Naive thymus-derived CD4-positive, alpha-beta T cell (primary cell): ENCODE data around the gene LMBR1. TPM values are rescaled to one million over a fixed set of nuclear protein-coding genes. Genes with fewer than 3 reads are reported as not detected.
"Not testable (repeated sequence)": the region's sequence is repeated elsewhere in the genome, so short reads cannot be mapped to it uniquely, and the experiment has no call there.

ENCODE experiments used
- ATAC-seq: fragments of 150-1000 bp; cut with Tn5 transposase; 2 replicates; pipeline ENCODE4 v1.10.0; 2021; ENCODE audit warnings: mild to moderate bottlenecking, moderate library complexity
- CTCF ChIA-PET: fragments of 350-600 bp; sonication (Branson Sonifier 250); formaldehyde crosslinking; loops from one replicate; lab custom pipeline; 2021; ENCODE audit warnings: antibody characterized with exemption; lab: Charles Lee
- POLR2A ChIA-PET: fragments of 350-600 bp; sonication (Branson Sonifier 250); formaldehyde crosslinking; loops from one replicate; lab custom pipeline; 2021; ENCODE audit warnings: antibody characterized with exemption, inconsistent platforms; lab: Charles Lee
- DNase-seq, 9 donors: peaks; one replicate each; pipeline versions ENCODE4 v3.0.0 to v3.0.0-alpha.2; 2020 to 2022; ENCODE audit warnings: mixed read lengths in 1 of 9
- H3K27ac ChIP-seq: one replicate; pipeline ENCODE4 v1.7.0; 2013; ENCODE audit warnings: mild to moderate bottlenecking, low read depth, low read length, moderate library complexity
- H3K27me3 ChIP-seq, 2 donors: one replicate each; pipeline ENCODE4 v1.7.0; 2013; ENCODE audit warnings: low read length in 2 of 2, mild to moderate bottlenecking in 2 of 2, moderate library complexity in 2 of 2; ENCODE audit not compliant: control insufficient read depth in 2 of 2, insufficient read depth in 2 of 2
- H3K36me3 ChIP-seq, 3 experiments: 1 replicate in 2 of 3; 2 replicates in 1 of 3; pipeline ENCODE4 v1.7.0; 2013; ENCODE audit warnings: low read length in 3 of 3, mild to moderate bottlenecking in 3 of 3, moderate library complexity in 1 of 3; ENCODE audit not compliant: insufficient read depth in 3 of 3, control insufficient read depth in 2 of 3
- H3K4me1 ChIP-seq, 2 donors: one replicate each; pipeline ENCODE4 v1.7.0; 2013; ENCODE audit warnings: low read length in 2 of 2, mild to moderate bottlenecking in 2 of 2, moderate library complexity in 1 of 2; ENCODE audit not compliant: control insufficient read depth in 2 of 2, insufficient read depth in 2 of 2
- H3K4me3 ChIP-seq: 2 replicates; pipeline ENCODE4 v1.7.0; 2013; ENCODE audit warnings: mild to moderate bottlenecking, low read length
- H3K9me3 ChIP-seq, 3 experiments: 1 replicate in 2 of 3; 2 replicates in 1 of 3; pipeline ENCODE4 v1.7.0; 2013; ENCODE audit warnings: low read length in 3 of 3; ENCODE audit not compliant: control insufficient read depth in 2 of 3
- H3K27ac Mint-ChIP-seq, 9 donors: one replicate each; pipeline ENCODE4 v1.8.0; 2020 to 2022; ENCODE audit warnings: mixed read lengths in 9 of 9, mild to moderate bottlenecking in 8 of 9, moderate library complexity in 5 of 9, inconsistent platforms in 2 of 9
- H3K27me3 Mint-ChIP-seq, 5 donors: one replicate each; pipeline ENCODE4 v1.8.0; 2021 to 2022; ENCODE audit warnings: mixed read lengths in 5 of 5, mild to moderate bottlenecking in 1 of 5
- H3K36me3 Mint-ChIP-seq, 5 donors: one replicate each; pipeline ENCODE4 v1.8.0; 2020 to 2022; ENCODE audit warnings: mixed read lengths in 5 of 5, mild to moderate bottlenecking in 3 of 5, inconsistent platforms in 1 of 5
- H3K4me1 Mint-ChIP-seq, 7 donors: one replicate each; pipeline ENCODE4 v1.8.0; 2020 to 2022; ENCODE audit warnings: mixed read lengths in 7 of 7, mild to moderate bottlenecking in 3 of 7, inconsistent platforms in 1 of 7
- H3K4me3 Mint-ChIP-seq, 10 donors: one replicate each; pipeline ENCODE4 v1.8.0; 2020 to 2022; ENCODE audit warnings: mild to moderate bottlenecking in 10 of 10, mixed read lengths in 10 of 10, moderate library complexity in 6 of 10, inconsistent platforms in 2 of 10
- H3K9me3 Mint-ChIP-seq, 11 donors: one replicate each; pipeline ENCODE4 v1.8.0; 2020 to 2022; ENCODE audit warnings: mixed read lengths in 11 of 11, mild to moderate bottlenecking in 4 of 11, inconsistent platforms in 1 of 11, moderate library complexity in 1 of 11
- intact Hi-C, 2 donors: fragments of 100-400 bp; cut with micrococcal nuclease; formaldehyde crosslinking; loops; one replicate each; pipeline ENCODE4 v1.15.1; 2023
- polyA plus RNA-seq, 2 donors: library from polyadenylated mRNA; unstranded; fragments of 300-500 nt; fragmentation: Illumina TruSeq; gene quantifications; one replicate each; pipeline ENCODE4 v1.2.3, GENCODE V29; 2021
- total RNA-seq, 6 experiments: library from RNA in 5 of 6; stranded (reverse) in 5 of 6; gene quantifications; 1 replicate in 5 of 6; 2 replicates in 1 of 6; pipeline ENCODE4 v1.2.3 and lab custom pipeline; 2021 to 2026

The LMBR1 gene, protein sequence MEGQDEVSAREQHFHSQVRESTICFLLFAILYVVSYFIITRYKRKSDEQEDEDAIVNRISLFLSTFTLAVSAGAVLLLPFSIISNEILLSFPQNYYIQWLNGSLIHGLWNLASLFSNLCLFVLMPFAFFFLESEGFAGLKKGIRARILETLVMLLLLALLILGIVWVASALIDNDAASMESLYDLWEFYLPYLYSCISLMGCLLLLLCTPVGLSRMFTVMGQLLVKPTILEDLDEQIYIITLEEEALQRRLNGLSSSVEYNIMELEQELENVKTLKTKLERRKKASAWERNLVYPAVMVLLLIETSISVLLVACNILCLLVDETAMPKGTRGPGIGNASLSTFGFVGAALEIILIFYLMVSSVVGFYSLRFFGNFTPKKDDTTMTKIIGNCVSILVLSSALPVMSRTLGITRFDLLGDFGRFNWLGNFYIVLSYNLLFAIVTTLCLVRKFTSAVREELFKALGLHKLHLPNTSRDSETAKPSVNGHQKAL
- total RNA-seq (100 to 1,000 TPM in 1 of 5 experiments, 10 to 100 TPM in 4; 56.0 to 101 (median 69.0) TPM), polyA plus RNA-seq (10 to 100 TPM; 34.5 to 49.2 TPM), total RNA-seq (lab: John Stamatoyannopoulos, UW) (57.7 reads per million, percentile 74 among the genes with 10 or more reads in this experiment)

- Histone ChIP-seq H3K27ac (peak within 1 kb of the TSS; percentile 91), H3K9me3 (no peaks in the 10 kb centered on the region), H3K4me1 (peaks cover 7 to 11% of the 10 kb centered on the region in 2 donors), H3K4me3 (peak within 1 kb of the TSS; percentile 98), H3K36me3 (no peaks in the 10 kb centered on the region), H3K27me3 (no peaks in the 10 kb centered on the region)
- Mint-ChIP-seq H3K4me3 (peak within 1 kb of the TSS; percentile 88 to 96 (median 92)), H3K4me1 (peaks cover 19 to 52% (median 45%) of the 10 kb centered on the region in 7 donors), H3K9me3 (no peaks in the 10 kb centered on the region), H3K27ac (peak within 1 kb of the TSS; percentile 75 to 95 (median 92)), H3K36me3 (peaks cover 0 to 6% (median 0%) of the 10 kb centered on the region in 5 donors), H3K27me3 (no peaks in the 10 kb centered on the region)
- ChIA-PET POLR2A (interaction anchor here (0.6 to 1.5 kb wide), 8 partner anchors 11 to 1596 kb away, joined by 3 to 7 read pairs (median 4); no protein-coding TSS in a partner anchor), CTCF (interaction anchor here (1.0 kb wide), 1 partner anchor 29 kb away, joined by 3 read pairs; no protein-coding TSS in a partner anchor)
- DNase-seq, result peak; percentile 90 to 96 (median 93)
- peak; percentile 93 for ATAC-seq
- intact Hi-C loops, result loop anchor here (1.0 to 10.0 kb wide), 15 partner anchors 16 to 1964 kb away; partner anchors contain the start of genes DNAJB6 (in 2 of the 2), NOM1 (in 2 of the 2), UBE3C (in 2 of the 2) and DYNC2I1 (in 1 of the 2)
These were observed at the start of gene LMBR1 for GRCh38 chr7:156892821-156893706. Gene LMBR1 (minus strand): TSS chr7:156893183. CDS start chr7:156892993, 190 bp downstream.

GRCh38 chr7:156942708-156943090 lies 49.7 kb upstream of the LMBR1 start:
- ATAC-seq (peak; percentile 36), DNase-seq (no peak)
- H3K27ac Mint-ChIP-seq, result no peak overlapping the region
- peak overlapping the region in 5 of 10 donors; percentile 12 to 74 (median 38) for H3K4me3 Mint-ChIP-seq
- peaks cover 0 to 10% (median 0%) of the 10 kb centered on the region in 11 donors for H3K9me3 Mint-ChIP-seq
- Histone ChIP-seq H3K27me3 (no peaks in the 10 kb centered on the region), H3K4me1 (no peaks in the 10 kb centered on the region), H3K27ac (no peak overlapping the region), H3K9me3 (no peaks in the 10 kb centered on the region), H3K36me3 (no peaks in the 10 kb centered on the region), H3K4me3 (no peak overlapping the region)
- POLR2A ChIA-PET, result no interaction called here
- peaks cover 20 to 41% (median 25%) of the 10 kb centered on the region in 5 donors for H3K27me3 Mint-ChIP-seq
- peaks cover 0 to 18% (median 2%) of the 10 kb centered on the region in 7 donors for H3K4me1 Mint-ChIP-seq
- intact Hi-C loops, result no loop called here
- CTCF ChIA-PET, result no interaction called here
- H3K36me3 Mint-ChIP-seq, result peaks cover 0 to 8% (median 0%) of the 10 kb centered on the region in 5 donors

DNA sequence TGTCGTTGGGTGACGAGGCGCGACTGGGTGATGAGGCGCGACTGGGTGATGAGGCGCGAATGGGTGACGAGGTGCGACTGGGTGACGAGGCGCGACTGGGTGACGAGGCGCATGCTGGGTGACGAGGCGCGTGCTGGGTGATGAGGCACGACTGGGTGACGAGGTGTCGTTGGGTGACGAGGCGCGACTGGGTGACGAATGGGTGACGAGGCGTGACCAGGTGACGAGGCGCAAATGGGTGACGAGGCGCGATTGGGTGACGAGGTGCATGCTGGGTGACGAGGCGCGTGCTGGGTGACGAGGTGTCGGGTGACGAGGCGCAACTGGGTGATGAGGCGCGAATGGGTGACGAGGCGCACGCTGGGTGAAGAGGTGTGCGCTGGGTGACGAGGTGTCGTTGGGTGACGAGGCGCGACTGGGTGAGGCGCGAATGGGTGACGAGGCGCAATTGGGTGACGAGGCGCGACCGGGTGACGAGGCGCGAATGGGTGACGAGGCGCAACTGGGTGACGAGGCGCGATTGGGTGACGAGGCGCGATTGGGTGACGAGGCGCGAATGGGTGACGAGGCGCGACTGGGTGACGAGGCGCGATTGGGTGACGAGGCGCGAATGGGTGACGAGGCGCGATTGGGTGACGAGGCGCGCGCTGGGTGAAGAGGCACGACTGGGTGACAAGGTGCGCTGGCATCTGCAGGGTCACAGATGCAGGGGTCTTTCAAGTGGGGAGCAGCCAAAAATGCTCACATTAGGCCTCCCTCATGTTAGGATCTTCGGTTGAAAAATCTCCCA lies 48.6 kb upstream of the LMBR1 start:
- intact Hi-C loops, result no loop called here
- Mint-ChIP-seq H3K4me3 (no peak overlapping the region), H3K9me3 (peaks cover 0 to 10% (median 0%) of the 10 kb centered on the region in 11 donors), H3K36me3 (peaks cover 0 to 8% (median 0%) of the 10 kb centered on the region in 5 donors), H3K4me1 (peaks cover 0 to 11% (median 0%) of the 10 kb centered on the region in 7 donors), H3K27ac (no peak overlapping the region), H3K27me3 (peaks cover 23 to 34% (median 27%) of the 10 kb centered on the region in 5 donors)
- Histone ChIP-seq H3K27ac (no peak overlapping the region), H3K4me3 (no peak overlapping the region), H3K4me1 (no peaks in the 10 kb centered on the region), H3K36me3 (no peaks in the 10 kb centered on the region), H3K9me3 (no peaks in the 10 kb centered on the region), H3K27me3 (no peaks in the 10 kb centered on the region)
- DNase-seq (no peak), ATAC-seq (no peak)
- ChIA-PET POLR2A (no interaction called here), CTCF (no interaction called here)

- peaks cover 0 to 11% (median 0%) of the 10 kb centered on the region in 7 donors for H3K4me1 Mint-ChIP-seq
- no peaks in the 10 kb centered on the region for H3K36me3 ChIP-seq
- DNase-seq (no peak), ATAC-seq (no peak)
- H3K9me3 ChIP-seq, result no peaks in the 10 kb centered on the region
- intact Hi-C loops, result no loop called here
- ChIA-PET CTCF (no interaction called here), POLR2A (no interaction called here)
- peaks cover 0 to 8% (median 0%) of the 10 kb centered on the region in 5 donors for H3K36me3 Mint-ChIP-seq
- peaks cover 23 to 30% (median 27%) of the 10 kb centered on the region in 5 donors for H3K27me3 Mint-ChIP-seq
- no peaks in the 10 kb centered on the region for H3K4me1 ChIP-seq
- H3K27ac ChIP-seq, result no peak overlapping the region
- no peaks in the 10 kb centered on the region for H3K27me3 ChIP-seq
- no peak overlapping the region for H3K4me3 Mint-ChIP-seq
- no peak overlapping the region for H3K27ac Mint-ChIP-seq
- H3K9me3 Mint-ChIP-seq, result peaks cover 0 to 10% (median 0%) of the 10 kb centered on the region in 11 donors
- H3K4me3 ChIP-seq, result no peak overlapping the region
These were observed 47.6 kb upstream of the LMBR1 start for GRCh38 chr7:156940421-156941122.

GRCh38 chr7:156936766-156937165 lies 43.8 kb upstream of the LMBR1 start:
- intact Hi-C loops, CTCF ChIA-PET, H3K36me3 ChIP-seq: not testable (repeated sequence)

More at GRCh38 chr7:156936766-156937165, 43.8 kb upstream of the LMBR1 start:
- H3K9me3 Mint-ChIP-seq, H3K4me3 Mint-ChIP-seq, H3K36me3 Mint-ChIP-seq, H3K27ac ChIP-seq, H3K4me1 Mint-ChIP-seq, ATAC-seq, POLR2A ChIA-PET, DNase-seq, H3K27ac Mint-ChIP-seq, H3K9me3 ChIP-seq, H3K4me1 ChIP-seq, H3K27me3 ChIP-seq, H3K4me3 ChIP-seq: not testable (repeated sequence)
- H3K27me3 Mint-ChIP-seq, result peaks cover 0 to 15% (median 7%) of the 10 kb centered on the region in 5 donors
